ENCODE results near the gene LAMB1.

Gene LAMB1

DNA sequence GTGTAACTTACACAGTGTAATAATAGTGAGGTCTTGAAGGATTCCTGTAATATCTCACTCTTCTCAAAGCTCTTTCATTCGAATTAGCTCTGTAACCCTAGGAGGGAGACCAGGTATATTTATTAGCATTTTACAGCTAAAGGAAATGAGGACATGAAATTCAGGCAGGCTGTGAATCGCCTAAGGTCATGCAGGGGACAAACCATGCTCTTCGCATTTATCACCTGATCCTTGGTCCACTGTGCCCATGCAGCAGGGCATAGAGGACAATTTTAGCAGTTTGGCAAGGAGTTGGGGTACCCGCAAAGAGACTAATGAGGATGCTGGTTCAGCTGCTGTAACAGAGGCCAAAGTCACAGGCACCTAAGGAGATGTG lies 14.8 kb upstream of the LAMB1 start:
- DNase-seq (ENCODE audit: low read depth): no peak

DNA sequence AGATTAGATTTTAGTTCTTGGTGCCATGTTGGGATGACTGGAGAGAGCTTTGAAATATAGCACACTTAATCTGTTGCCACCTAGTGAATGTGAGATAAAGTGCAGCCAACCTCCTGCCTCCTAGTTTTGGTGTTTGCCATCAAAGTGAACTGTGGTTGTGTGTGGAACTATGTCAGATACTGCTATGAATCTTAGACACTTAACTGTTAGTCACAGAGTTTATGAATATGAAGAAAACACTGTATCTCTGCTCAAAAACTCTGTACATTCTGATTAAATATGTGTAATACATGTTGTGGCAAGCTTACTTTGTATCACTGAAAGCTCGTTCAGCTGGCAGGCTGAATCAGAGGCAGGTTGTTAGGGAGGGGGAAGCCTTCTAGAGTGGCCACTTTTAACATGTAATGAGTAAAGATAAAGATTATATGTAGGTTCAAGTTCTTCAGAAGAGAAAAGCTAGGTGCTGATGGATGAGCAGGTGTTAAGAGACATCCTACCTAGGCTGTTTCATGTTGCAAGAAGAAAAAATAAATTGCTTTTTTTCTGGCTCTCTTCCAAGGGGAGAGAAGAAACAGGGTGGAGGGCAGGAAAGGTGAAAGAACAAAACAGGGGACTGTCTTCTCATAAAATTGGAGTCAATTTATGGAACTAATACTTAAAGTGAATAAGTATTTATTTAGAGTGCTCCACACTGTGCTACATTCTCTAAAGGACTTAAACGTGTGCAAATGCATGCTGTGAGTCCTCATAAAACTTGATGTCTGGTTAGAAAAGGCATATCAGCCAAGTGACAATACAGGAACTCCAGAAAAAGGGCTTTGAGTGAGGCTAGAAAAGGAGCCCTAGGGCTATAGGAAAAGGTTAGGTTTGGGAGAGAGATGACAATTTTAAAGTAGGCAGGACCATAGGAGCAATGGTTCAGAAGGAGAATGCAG lies 14.1 kb upstream of the LAMB1 start:
- DNase-seq (ENCODE audit: low read depth): no peak

DNA sequence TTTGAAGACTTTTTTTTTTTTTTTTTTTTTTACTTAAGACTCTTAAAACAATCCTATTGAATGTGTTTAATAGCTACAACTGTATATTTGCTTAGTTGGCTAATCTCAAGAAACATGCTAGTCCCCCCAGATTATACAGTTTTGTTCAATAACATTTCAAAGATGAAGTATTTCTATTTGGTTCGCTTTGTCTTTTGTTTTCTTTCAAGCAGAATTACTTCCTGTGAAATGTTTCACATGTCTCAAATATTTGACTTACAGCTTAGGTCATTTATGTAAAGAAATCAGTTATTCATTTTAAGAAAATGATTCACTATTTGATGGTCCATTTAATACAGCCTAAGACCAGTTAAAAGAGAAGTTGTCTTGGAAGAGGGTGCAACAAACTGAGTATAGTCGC lies 12.8 kb upstream of the LAMB1 start:
- DNase-seq (ENCODE audit: low read depth): no peak

DNA sequence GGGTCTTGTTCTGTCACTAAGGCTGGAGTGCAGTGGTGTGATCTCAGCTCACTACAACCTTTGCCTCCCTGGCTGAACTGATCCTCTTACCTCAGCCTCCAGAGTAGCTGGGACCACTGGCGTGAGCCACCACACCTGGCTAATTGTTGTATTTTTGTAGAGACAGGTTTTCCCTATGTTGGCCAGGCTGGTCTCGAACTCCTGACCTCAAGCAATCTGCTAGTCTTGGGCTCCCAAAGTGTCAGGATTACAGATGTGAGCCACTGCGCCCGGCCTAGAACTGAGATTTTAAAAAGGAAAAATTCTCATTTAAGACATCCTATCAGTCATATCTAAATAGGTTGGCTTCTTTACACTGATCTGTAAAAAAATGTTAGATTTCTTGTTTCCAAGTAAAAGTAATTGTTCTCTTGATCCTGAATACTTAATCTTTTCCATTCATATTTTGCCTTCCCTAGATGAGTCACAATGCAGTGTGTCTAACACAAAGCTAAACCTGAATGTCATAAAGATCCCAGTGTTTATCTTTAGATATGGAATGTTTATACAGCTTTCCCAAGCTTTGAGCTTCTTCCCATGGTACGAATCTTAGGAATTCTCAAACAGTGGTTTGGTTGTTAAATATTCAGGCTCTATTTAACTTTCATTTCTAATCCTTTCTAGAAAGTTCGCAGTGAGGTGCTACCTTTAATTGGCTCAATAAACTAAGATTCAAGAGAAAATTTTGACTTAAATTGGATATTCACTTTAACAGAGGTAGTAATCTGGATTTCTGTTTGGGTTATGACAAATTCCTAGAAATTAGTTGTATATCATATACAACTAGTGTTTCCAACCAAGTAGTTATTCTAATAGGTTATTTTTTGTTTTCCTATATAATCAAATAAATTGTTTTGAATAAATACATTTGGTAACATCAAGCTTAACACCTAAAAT lies 12.1 kb upstream of the LAMB1 start:
- no peak for DNase-seq (ENCODE audit: low read depth)

DNA sequence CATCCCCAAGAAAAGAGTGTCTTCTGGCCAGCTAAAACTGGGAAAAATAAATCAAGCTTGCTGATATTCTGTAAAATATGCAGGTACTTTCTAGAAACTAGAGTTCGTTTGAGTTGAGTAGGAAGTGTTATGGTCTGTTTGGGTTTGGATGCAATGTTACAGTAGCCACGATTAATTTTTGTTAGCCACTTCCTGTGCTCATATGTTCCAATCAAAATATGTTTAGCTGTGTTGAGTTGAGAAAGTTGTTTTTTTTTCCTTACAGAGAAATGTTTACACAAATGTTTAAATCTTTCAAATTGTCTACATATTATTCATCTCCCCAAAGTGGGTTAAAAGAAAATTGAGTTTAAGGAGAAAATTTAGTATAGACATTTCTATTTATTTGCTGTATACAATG lies 11.3 kb upstream of the LAMB1 start:
- DNase-seq (ENCODE audit: low read depth): no peak

DNA sequence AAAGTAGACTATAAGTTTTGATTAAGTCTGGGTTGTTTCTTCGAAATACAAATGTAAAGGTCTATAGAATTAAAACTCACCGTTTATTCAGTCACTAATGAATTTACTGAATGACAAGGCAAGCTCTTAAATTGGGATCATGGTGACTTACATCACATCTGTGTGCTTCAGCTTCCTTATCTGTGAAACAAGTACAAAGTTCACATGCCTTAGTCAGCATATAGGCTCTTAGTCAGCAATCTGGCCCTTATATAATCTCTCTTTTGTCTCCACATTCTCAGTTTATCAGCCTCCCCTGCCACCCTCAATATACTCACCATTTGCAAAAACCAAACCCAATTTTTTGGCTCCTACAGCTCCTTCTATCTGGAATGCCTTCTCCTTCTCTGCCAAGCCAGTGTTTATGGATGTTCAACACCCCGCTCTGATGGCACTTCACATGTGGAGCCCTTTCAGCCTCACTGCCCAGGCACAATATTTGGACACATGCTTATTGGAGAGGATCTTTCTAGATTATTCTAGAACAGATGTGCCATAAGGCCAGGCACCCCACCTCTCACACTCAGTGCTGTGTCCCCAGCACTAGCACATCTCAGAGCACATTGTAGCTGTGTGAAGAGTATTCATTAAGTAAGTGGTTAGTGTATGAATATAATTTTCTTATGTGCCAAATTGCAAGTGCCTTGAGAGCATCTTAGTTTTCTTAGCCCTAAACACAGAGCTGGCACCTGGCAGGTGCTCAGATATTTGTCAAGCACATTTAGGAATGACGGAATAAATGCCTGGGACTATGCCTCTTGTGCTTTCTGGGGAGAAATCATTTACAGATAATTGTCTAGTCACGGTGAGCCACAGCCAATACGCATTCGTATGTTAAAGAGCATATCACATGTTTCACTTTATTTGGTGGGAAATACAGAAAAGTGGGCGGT lies 9.8 kb upstream of the LAMB1 start:
- no peak for DNase-seq (ENCODE audit: low read depth)

DNA sequence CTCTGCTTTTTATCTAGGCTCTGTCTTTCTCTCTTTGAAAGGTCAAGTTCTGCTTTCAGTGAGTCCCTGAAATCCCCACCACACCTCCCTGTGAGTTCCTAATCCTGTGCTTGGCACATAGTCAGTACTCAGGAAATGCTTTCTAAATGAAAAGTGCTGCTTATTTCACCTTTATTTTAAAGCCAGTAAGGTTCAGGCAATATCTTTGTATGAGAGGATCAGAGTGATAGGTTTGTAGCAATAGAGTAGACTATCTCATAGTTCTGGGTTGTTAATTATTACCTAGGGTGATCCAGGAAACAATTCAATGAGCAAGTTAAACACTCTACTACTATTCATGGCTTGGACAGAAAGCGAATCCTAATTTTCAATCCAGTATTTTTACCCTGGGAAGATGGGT lies 7.4 kb upstream of the LAMB1 start:
- DNase-seq (ENCODE audit: low read depth): no peak

DNA sequence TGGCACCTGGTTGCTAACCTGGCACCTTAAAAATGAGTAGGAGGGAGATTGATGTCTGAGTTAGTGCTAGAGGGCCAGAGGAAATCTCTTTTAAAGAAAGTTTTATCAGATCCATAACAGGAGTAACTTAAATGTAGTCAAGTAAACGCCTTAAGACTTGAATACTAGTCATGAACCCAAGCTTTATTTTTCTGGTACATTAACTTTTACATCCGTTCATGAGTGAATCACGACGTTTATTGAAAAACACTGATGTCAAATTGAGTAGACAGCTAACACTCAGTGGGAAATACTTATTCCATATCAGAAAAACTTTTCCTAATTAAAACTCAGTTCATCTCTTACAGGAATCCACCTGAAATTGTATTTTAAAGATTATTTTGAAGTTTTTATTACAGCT lies 6.9 kb upstream of the LAMB1 start:
- DNase-seq (ENCODE audit: low read depth): no peak

DNA sequence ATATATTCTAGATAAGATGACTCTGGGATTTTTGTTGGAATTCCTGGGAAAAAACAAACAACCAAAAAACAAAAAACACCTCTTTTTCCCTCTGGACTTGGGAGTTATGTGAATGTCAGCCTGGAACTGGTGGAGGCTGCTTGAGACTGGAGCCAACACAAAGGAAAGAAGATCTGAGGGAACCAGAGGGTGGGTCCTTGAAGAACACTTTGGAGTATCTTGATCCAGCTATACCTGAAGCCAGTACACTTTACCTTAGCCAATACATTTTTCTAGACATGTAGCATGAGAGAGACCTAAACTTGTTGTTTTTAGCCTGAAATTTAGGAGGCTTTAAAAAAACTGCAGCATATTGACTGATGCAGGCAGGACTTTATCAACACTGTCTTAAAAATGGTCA lies 5.9 kb upstream of the LAMB1 start:
- no peak for DNase-seq (ENCODE audit: low read depth)

DNA sequence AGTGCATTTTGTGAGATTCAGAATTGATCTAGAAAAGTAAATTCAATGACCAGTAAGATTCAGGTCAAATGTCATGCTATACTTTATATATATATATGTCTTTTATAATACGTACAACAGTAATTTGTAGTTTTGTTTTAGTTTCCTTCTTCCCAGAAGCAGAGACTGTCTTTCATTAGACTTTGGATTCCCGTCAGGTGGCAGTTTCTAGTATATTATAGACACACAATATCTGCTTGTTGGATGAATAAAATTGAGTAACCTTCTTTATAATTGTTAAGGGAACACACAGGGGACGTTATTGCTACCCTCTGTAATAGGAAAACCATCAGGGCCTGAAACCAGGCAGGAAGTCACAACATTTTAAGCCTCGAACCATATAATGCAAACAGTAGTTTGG lies 5.3 kb upstream of the LAMB1 start:
- no peak for DNase-seq (ENCODE audit: low read depth)

DNA sequence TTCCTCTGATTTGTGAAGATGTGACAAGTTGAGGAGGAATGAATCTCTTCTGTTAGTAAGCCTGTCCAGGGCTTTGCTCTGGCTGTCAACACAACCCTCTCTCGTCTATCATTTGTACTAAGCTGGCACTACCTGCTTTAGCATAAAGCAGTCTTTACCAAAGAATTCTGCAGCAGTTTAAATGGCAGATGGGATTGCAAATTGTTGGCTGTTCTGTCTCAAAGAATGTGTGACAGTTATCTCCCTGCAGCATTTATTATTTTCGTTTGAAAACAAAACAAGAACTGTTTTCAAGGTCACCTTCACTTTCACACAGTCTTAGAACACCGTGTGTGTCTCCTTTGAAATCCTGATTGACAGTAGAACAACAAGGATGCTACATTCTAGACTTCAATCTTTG lies 4.8 kb upstream of the LAMB1 start:
- no peak for DNase-seq (ENCODE audit: low read depth)

DNA sequence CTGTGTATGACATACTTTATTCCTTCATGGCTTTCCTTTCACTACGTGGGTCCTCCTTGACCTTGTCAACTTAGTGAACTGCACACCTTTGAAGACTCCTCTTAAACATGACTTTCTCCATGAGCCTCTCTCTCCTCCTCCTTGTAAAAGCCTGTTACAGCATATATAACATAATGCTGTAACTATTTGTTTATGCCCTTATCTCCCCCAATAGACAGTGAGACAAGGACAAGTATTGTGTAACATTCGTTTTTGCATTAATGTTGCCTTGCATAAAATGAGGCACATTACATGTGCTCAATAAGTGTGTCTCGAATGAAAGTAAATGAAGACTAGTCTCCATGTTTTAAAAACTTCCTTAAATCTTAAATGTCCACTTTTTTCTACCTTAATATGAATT lies 4.3 kb upstream of the LAMB1 start:
- DNase-seq (ENCODE audit: low read depth): no peak

DNA sequence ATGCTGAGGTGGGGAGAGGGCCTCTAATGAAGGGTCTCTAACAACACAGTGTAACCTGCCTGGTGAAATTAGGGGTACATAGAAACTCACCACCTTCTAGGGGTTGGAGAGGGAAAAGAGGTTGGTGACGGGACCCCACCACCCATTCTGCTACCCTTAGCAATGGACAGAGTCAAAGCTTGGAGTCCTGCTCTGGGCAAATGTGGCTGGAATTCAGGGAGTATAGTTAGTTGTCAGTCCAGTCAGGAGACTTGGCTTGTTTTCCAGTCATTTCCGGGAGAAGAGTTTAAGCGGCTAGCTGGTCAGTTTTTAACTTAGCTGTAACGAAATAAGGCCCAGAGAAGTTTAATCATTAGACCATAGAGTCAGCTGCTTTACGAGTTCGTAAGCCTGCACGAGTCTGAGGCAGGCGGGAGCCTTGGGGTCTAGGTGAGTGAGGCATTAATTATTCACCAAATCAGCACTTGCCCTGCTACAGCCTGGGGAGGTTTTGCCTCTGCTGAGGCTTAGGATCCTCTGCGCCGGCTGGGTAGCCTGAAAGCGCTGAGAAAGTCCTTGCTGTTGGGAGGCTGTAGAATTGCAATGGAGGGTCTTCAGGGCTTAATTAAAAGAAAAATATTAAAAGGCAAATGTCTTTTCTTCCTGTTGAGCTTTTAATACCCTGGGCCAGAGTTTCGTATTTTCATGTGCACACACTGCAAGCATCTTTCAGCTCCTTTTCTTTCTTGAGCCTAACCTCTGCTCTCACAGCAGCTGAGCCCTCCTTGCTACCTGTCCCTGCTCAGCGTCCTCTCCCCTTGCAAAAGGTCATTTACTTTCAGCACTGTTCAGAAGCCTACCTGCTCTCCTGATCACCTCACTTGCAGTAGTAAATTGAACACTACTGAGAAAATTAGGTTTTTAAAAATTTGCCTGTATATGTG lies 1.5 kb upstream of the LAMB1 start:
- no peak for DNase-seq (ENCODE audit: low read depth)

DNA sequence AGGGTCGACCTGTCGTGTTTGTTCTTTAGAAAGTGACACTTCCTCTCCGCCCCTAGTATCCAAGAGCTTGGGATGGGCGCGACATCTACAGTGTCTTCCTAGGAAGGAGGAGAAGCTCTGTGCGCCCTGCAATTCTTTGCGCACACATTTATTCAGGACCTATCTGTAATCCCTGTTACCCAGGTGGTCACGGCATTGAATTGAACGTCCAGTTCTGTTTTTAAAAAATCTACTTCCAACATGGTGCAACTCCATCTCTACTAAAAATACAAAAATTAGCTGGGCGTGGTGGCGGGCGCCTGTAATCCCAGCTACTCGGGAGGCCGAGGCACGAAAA lies 606 bp upstream of the LAMB1 start:
- no peak for DNase-seq (ENCODE audit: low read depth)

DNA sequence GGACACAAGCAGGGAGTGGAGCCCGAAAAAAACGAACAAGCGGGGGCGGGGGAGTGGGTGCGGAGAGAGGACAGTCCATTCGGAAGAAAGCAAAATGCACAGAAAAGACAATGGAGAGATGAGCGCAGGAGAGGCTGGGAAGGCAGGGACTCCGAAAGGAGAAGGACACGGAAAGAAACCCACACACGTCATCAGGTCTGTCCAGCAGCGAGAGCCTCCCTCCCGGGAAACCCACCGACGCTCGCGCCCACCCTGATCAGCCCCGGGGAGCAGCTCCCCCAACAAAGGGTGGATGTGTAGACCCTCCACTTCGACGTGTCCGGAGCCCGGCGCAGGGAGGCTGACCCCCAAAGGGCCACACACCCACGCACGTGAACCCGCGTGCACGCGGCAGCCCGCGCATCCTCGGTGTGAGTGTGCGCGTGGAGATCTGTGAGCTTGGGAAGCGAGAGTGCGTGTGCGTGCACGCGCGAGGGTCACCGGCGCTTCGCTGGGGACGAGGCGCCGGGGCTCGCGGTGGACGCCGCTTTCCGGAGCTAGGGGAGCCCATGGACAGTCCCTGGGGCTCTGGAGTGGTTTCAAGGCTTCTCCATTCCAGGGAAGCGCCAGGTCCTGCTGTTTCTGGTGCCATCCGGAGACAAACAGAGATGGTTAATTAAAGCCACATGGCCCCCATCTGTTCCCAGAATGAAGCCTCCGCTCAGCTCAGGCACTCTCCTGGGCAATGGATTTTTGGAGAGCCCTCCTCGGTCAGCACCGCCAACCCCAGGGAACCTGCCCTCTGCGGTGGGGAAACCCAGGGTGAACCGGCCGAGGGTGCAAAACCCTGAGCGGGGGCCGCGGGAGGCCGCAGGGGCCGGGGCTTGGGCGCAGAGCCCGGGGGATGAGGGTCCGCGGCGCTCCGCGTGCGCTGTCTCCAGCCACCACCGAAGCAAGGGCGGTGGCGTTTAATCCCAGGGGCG lies 916 bp downstream of the LAMB1 start:
- DNase-seq (ENCODE audit: low read depth): no peak

DNA sequence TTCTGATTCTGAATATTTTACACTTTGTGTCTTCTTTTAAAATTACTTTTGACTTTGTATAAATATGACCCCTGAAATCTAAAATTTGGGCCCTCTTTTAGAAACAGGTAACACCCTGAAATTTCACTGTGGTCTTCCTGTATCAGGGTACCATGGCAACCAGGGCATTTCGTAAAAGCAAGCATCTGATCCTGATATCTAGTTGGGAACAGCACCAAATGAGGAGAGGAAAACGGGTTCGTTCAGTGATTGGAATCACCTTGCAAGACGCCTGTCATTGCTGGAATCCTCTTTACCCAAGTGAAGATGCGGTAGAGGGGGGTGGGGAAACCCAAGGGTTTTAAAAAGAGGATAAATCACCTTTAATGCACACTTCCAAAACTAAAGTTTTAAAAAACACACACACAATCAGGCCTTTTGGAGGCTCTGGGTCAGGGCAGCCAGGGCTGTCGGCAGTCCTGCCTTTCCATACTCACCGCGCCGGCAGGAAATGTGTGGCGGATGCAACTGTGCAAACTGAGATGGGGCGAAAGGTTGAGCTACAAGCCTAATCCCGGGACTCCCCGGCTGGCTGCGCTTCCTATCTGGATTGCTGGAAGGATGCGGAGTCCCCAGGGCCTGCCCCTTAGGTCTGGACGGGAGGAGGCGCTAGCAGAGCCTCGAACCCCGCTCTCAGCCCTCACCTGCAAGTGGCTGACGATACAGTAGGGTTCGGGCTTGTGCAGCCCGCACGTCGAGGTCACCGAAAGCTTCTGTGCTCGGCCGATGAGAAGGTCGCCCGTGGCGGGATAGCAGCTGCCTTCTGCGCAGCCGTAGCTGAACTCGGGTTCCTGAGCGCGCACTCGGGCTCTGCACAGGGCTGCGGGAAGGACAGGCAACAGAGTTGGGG lies 1.8 kb downstream of the LAMB1 start:
- no peak for DNase-seq (ENCODE audit: low read depth)

DNA sequence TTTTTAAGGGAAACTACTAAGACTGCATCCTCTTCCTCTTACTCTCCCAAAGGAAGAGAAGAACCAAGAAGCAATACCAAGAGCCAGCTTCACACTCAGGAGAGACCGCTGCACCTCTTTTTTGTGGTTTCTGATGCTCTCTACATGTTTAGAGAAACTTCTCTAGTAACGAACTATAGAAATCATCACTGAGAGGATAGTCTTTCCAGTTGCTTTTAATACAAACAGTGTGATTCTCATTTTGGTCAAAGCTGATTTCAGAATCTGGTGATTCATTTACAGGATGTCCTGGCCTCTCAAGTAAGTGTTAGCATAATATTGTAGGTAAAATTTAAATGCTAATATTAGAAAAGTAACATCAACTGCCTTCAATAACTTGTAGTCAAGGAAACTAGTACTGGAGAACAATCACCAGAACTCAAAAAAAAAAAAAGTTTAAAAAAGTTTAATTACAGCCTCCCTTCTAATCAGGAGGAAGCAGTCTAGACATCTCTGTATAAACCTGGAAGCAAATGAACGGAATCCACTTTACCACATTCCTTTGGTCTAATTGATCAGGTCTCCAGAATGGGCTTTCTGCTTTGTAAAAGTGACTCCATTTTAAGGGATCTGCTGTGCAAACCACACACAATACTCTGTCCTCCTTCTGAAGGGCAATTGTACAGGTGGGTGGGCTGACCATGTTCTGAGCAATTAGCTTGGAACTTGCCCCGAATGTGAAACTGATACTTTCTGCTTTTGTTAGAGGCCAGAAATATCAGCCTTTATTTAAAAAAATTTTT lies 3.0 kb downstream of the LAMB1 start:
- no peak for DNase-seq (ENCODE audit: low read depth)
